ENCODE results near the gene MS4A18.

- TF ChIP-seq SP1 (IDR thresholded peaks at IDR 0.05) (no peak), FOXM1 (IDR thresholded peaks at IDR 0.05; ENCODE audit: borderline replicate concordance) (no peak)
These were observed 19.6 kb downstream of the MS4A18 start for GRCh38 chr11:60744114-60744513.

Measured in HEK293T (cell line).